KMS-11 (cell line): ENCODE data around the gene SLC25A21.

Source experiments
- H2AFZ ChIP-seq: fragments of 200-600 bp; sonication (generic); 2 replicates; pipeline ENCODE4 v1.6.1; 2016; ENCODE audit warnings: antibody characterized with exemption, mixed run types, low read depth
- H3K27ac ChIP-seq: fragments of 200-600 bp; sonication (generic); 2 replicates; pipeline ENCODE4 v1.6.1; 2016; ENCODE audit warnings: mild to moderate bottlenecking, mixed run types
- H3K27me3 ChIP-seq: fragments of 200-600 bp; sonication (generic); 2 replicates; pipeline ENCODE4 v1.6.1; 2017; ENCODE audit warnings: mild to moderate bottlenecking, low read depth, mixed run types, moderate library complexity; ENCODE audit not compliant: insufficient read depth
- H3K36me3 ChIP-seq: fragments of 200-600 bp; sonication (generic); 2 replicates; pipeline ENCODE4 v1.6.1; 2017; ENCODE audit warnings: mild to moderate bottlenecking, mixed run types; ENCODE audit not compliant: insufficient read depth
- H3K4me1 ChIP-seq: fragments of 200-600 bp; sonication (generic); 2 replicates; pipeline ENCODE4 v1.6.1; 2016; ENCODE audit warnings: mild to moderate bottlenecking, low read depth, mixed run types; ENCODE audit not compliant: poor library complexity, severe bottlenecking
- H3K4me2 ChIP-seq: fragments of 200-600 bp; sonication (generic); 2 replicates; pipeline ENCODE4 v1.7.0; 2016; ENCODE audit warnings: mild to moderate bottlenecking, mixed run types
- H3K4me3 ChIP-seq: fragments of 200-600 bp; sonication (generic); IDR thresholded peaks from 2 replicates; pipeline ENCODE4 v1.6.1; 2017; ENCODE audit warnings: low read depth, low read length, mixed read lengths; ENCODE audit not compliant: insufficient read depth
- H3K79me2 ChIP-seq: fragments of 200-600 bp; sonication (generic); 2 replicates; pipeline ENCODE4 v1.6.1; 2016; ENCODE audit warnings: low read depth, mixed run types; ENCODE audit not compliant: insufficient read depth
- H3K9ac ChIP-seq: fragments of 200-600 bp; sonication (generic); 2 replicates; pipeline ENCODE4 v1.6.1; 2016; ENCODE audit warnings: mild to moderate bottlenecking, mixed run types
- H4K20me1 ChIP-seq: fragments of 200-600 bp; sonication (generic); 2 replicates; pipeline ENCODE4 v1.6.1; 2016; ENCODE audit warnings: mild to moderate bottlenecking, mixed run types; ENCODE audit not compliant: insufficient read depth
- CTCF ChIP-seq: fragments of 200-600 bp; sonication (generic); conservative IDR thresholded peaks from 2 replicates; pipeline ENCODE4 v1.6.1; 2017; ENCODE audit warnings: low read depth, mild to moderate bottlenecking, antibody characterized with exemption, low read length, moderate library complexity, mixed read lengths

The SLC25A21 gene

GRCh38 chr14:36659010-36659821 lies 513.2 kb downstream of the SLC25A21 start:
- H3K4me1 ChIP-seq, result no peaks in the 10 kb centered on the region
- no peaks in the 10 kb centered on the region for H4K20me1 ChIP-seq
- H3K27me3 ChIP-seq, result no peaks in the 10 kb centered on the region
- H3K4me2 ChIP-seq, result no peak overlapping the region
- no peak overlapping the region for H3K9ac ChIP-seq
- no peak overlapping the region for H3K27ac ChIP-seq
- no peaks in the 10 kb centered on the region for H3K36me3 ChIP-seq
- no peaks in the 10 kb centered on the region for H3K79me2 ChIP-seq
- no peak for TF ChIP-seq CTCF
- H3K4me3 ChIP-seq, result no peak overlapping the region
- no peak overlapping the region for H2AFZ ChIP-seq

GRCh38 chr14:36658123-36659009 lies 514.0 kb downstream of the SLC25A21 start:
- no peaks in the 10 kb centered on the region for H3K79me2 ChIP-seq
- H2AFZ ChIP-seq, result no peak overlapping the region
- no peak overlapping the region for H3K4me2 ChIP-seq
- no peaks in the 10 kb centered on the region for H4K20me1 ChIP-seq
- H3K4me3 ChIP-seq, result no peak overlapping the region
- no peaks in the 10 kb centered on the region for H3K36me3 ChIP-seq
- no peak for TF ChIP-seq CTCF
- H3K27ac ChIP-seq, result no peak overlapping the region
- no peaks in the 10 kb centered on the region for H3K27me3 ChIP-seq
- H3K9ac ChIP-seq, result no peak overlapping the region
- H3K4me1 ChIP-seq, result no peaks in the 10 kb centered on the region

GRCh38 chr14:36657399-36658122 lies 514.8 kb downstream of the SLC25A21 start:
- Histone ChIP-seq H3K9ac (no peak overlapping the region), H3K27me3 (no peaks in the 10 kb centered on the region), H3K4me3 (no peak overlapping the region), H4K20me1 (no peaks in the 10 kb centered on the region), H3K4me1 (no peaks in the 10 kb centered on the region), H3K4me2 (peak overlapping the region; percentile 21; the same call in 1 of the 2 replicates), H3K79me2 (no peaks in the 10 kb centered on the region), H3K27ac (no peak overlapping the region), H3K36me3 (no peaks in the 10 kb centered on the region), H2AFZ (peak overlapping the region; percentile 14; the same call in 1 of the 2 replicates)
- no peak for TF ChIP-seq CTCF

- peak overlapping the region; percentile 29; the same call in 1 of the 2 replicates for H3K4me2 ChIP-seq
These were observed 515.6 kb downstream of the SLC25A21 start for GRCh38 chr14:36656687-36657398.

More at GRCh38 chr14:36656687-36657398, 515.6 kb downstream of the SLC25A21 start:
- Histone ChIP-seq H2AFZ (peak overlapping the region; percentile 34; the same call in 1 of the 2 replicates), H3K4me3 (no peak overlapping the region), H3K79me2 (no peaks in the 10 kb centered on the region), H3K27me3 (no peaks in the 10 kb centered on the region), H3K36me3 (no peaks in the 10 kb centered on the region), H3K4me1 (no peaks in the 10 kb centered on the region), H3K9ac (no peak overlapping the region), H4K20me1 (no peaks in the 10 kb centered on the region), H3K27ac (no peak overlapping the region)
- TF ChIP-seq CTCF, result no peak
